Measurements from ENCODE around the gene FOXK1. TPM values are rescaled to one million over a fixed set of nuclear protein-coding genes. Genes with fewer than 3 reads are reported as not detected.
A peak's percentile ranks its signal among the peaks of the same experiment; 100 is the strongest.

The FOXK1 gene
- total and polyA plus RNA-seq, 2 experiments from 2014 or later, result 2.3 to 12.7 TPM

DNA sequence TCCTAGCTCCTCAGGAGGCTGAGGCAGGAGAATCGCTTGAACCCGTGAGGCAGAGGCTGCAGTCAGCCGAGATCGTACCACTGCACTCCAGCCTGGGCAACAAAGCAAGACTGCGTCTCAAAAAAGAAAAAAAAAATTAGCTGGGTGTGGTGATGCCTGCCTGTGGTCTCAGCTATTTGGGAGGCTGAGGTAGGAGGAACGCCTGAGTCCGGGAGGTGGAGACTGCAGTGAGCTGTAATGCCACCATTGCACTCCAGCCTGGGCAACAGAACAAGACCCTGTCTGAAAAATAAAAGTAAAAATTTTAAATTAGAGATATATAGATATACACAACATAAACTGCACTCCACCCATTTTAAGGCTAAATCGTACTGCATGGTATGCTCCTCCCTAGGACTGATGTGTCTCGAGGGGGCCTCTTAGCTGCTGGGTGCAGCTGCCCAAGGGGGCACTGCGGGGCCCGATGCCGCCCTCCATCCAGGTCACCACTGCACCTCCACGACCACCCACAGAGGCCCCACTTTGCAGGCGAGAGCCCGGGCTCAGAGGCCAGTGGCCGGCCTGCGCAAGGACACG is 40.9 kb upstream of the FOXK1 start:
- Mint-ChIP-seq H3K9me3 (peaks cover 31% of the 10 kb centered on the region), H3K36me3 (ENCODE audit: low read depth) (peaks cover 10% of the 10 kb centered on the region), H3K27me3 (ENCODE audit: insufficient read depth, low read depth, poor library complexity) (peaks cover 10% of the 10 kb centered on the region), H3K4me1 (no peaks in the 10 kb centered on the region; the same call in 2 of the 3 replicates), H3K27ac (no peak overlapping the region), H3K4me3 (peak overlapping the region; percentile 50; the same call in 2 of the 3 replicates)
- DNase-seq (ENCODE audit: low spot score) (no peak), ATAC-seq (no peak; the same call in 2 of the 3 replicates)
- Histone ChIP-seq H3K79me2 (replicated peaks; ENCODE audit: insufficient read depth) (no peaks in the 10 kb centered on the region), H3K27me3 (ENCODE audit: insufficient read depth) (peaks cover 9% of the 10 kb centered on the region), H4K20me1 (replicated peaks; ENCODE audit: insufficient read depth) (no peaks in the 10 kb centered on the region), H3K9me2 (ENCODE audit: insufficient read depth) (peaks cover 7% of the 10 kb centered on the region), H3K4me3 (peak overlapping the region; percentile 62), H3K27ac (ENCODE audit: low read depth) (no peak overlapping the region), H3K4me2 (peak overlapping the region; percentile 81), H3K4me1 (ENCODE audit: insufficient read depth) (no peaks in the 10 kb centered on the region), H2AFZ (peak overlapping the region; percentile 90; the same call in 1 of the 2 replicates), H3F3A (replicated peaks; ENCODE audit: low read depth) (no peaks in the 10 kb centered on the region), H3K36me3 (ENCODE audit: insufficient read depth) (no peaks in the 10 kb centered on the region)
- TF ChIP-seq STAT1 (IDR thresholded peaks at IDR 0.05; ENCODE audit: unreplicated experiment), result no peak
- 0 out of 4 replicates have a peak, but pooled peaks of 1 of the 2 experiments have one; percentile 2 for TF ChIP-seq CTCF (conservative IDR thresholded peaks at IDR 0.05; ENCODE audit: low read depth in 2 of 2)
- no peak for TF ChIP-seq ZNF462 (CRISPR knock-in tag; IDR thresholded peaks at IDR 0.05)
- TF ChIP-seq POLR2AphosphoS5 (IDR thresholded peaks at IDR 0.05; ENCODE audit: low read depth), result peak; percentile 69; the same call in 1 of the 2 replicates
- no peak for TF ChIP-seq CREB1 (CRISPR knock-in tag; IDR thresholded peaks at IDR 0.05; ENCODE audit: low read depth)
- no peak for TF ChIP-seq EZH2 (IDR thresholded peaks at IDR 0.05; ENCODE audit: low read depth, unreplicated experiment)
